Osteoblast (primary cell): ENCODE measurements around the gene GIT1. TPM values are rescaled to one million over a fixed set of nuclear protein-coding genes. Genes with fewer than 3 reads are reported as not detected.
A peak's percentile ranks its signal among the peaks of the same experiment; 100 is the strongest.

Source experiments
- DNase-seq: peaks from one replicate; pipeline ENCODE4 v3.0.0; 2011; ENCODE audit warnings: low spot score, mixed read lengths; ENCODE audit not compliant: insufficient read length; ENCODE audit errors: missing footprints
- H2AFZ ChIP-seq: 2 replicates; pipeline ENCODE4 v1.6.0; 2011; ENCODE audit warnings: mild to moderate bottlenecking, low read length
- H3K27ac ChIP-seq: 2 replicates; pipeline ENCODE4 v1.5.1; 2011; ENCODE audit warnings: mild to moderate bottlenecking, low read depth, low read length, moderate library complexity
- H3K27me3 ChIP-seq: 2 replicates; pipeline ENCODE4 v1.6.0; 2012; ENCODE audit warnings: mild to moderate bottlenecking, control low read depth, inconsistent platforms, low read length, moderate library complexity; ENCODE audit not compliant: insufficient read depth
- H3K36me3 ChIP-seq: 2 replicates; pipeline ENCODE4 v1.5.1; 2011; ENCODE audit warnings: mild to moderate bottlenecking, low read length, control low read depth, moderate library complexity; ENCODE audit not compliant: insufficient read depth
- H3K4me1 ChIP-seq: 2 replicates; pipeline ENCODE4 v1.5.1; 2011; ENCODE audit warnings: mild to moderate bottlenecking, low read length, control low read depth, moderate library complexity; ENCODE audit not compliant: insufficient read depth
- H3K4me2 ChIP-seq: 2 replicates; pipeline ENCODE4 v1.6.0; 2011; ENCODE audit warnings: mild to moderate bottlenecking, low read length; ENCODE audit not compliant: insufficient read depth
- H3K4me3 ChIP-seq: fragments of 200-600 bp; sonication (generic); 3 replicates; pipeline ENCODE4 v1.5.1; 2012; ENCODE audit warnings: mild to moderate bottlenecking, low read length, inconsistent platforms; ENCODE audit not compliant: insufficient read depth
- H3K79me2 ChIP-seq: 2 replicates; pipeline ENCODE4 v1.6.0; 2012; ENCODE audit warnings: mild to moderate bottlenecking, low read length, control low read depth, inconsistent platforms; ENCODE audit not compliant: insufficient read depth
- H3K9me3 ChIP-seq: 2 replicates; pipeline ENCODE4 v1.5.1; 2011; ENCODE audit warnings: low read depth, low read length, control low read depth
- H4K20me1 ChIP-seq: 2 replicates; pipeline ENCODE4 v1.6.0; 2012; ENCODE audit warnings: mild to moderate bottlenecking, low read length, control low read depth; ENCODE audit not compliant: insufficient read depth
- CTCF ChIP-seq: IDR thresholded peaks from 2 replicates; pipeline ENCODE4 v1.5.1; 2011; ENCODE audit warnings: mild to moderate bottlenecking, low read depth, low read length, moderate library complexity; ENCODE audit errors: extremely low read depth
- total RNA-seq: library from RNA; depleted of rRNA; stranded (reverse); fragments of >200 nt; gene quantifications from 2 replicates; pipeline ENCODE4 v1.2.3, GENCODE V29; 2012

Gene GIT1
- total RNA-seq, 1 donor: 34.4 TPM

GRCh38 chr17:29588017-29588561 lies 1.4 kb downstream of the GIT1 start:
- H2AFZ ChIP-seq: peak overlapping the region; percentile 62
- peaks cover 61% of the 10 kb centered on the region for H4K20me1 ChIP-seq
- H3K4me3 ChIP-seq: peak overlapping the region; percentile 91
- H3K27ac ChIP-seq: peak overlapping the region; percentile 61
- TF ChIP-seq CTCF: no peak
- H3K27me3 ChIP-seq: no peaks in the 10 kb centered on the region
- peak overlapping the region; percentile 95 for H3K4me2 ChIP-seq
- peaks cover 59% of the 10 kb centered on the region for H3K79me2 ChIP-seq
- H3K9me3 ChIP-seq: no peaks in the 10 kb centered on the region
- H3K36me3 ChIP-seq: no peaks in the 10 kb centered on the region
- peaks cover 46% of the 10 kb centered on the region for H3K4me1 ChIP-seq
- no peak for DNase-seq

- TF ChIP-seq CTCF: no peak
- H3K27me3 ChIP-seq: no peaks in the 10 kb centered on the region
- H3K79me2 ChIP-seq: peaks cover 64% of the 10 kb centered on the region
- H3K4me2 ChIP-seq: peak overlapping the region; percentile 95
- H4K20me1 ChIP-seq: peaks cover 66% of the 10 kb centered on the region
- no peaks in the 10 kb centered on the region for H3K9me3 ChIP-seq
- H3K4me3 ChIP-seq: peak overlapping the region; percentile 91
- H3K27ac ChIP-seq: no peak overlapping the region
- peaks cover 1% of the 10 kb centered on the region for H3K36me3 ChIP-seq
- peaks cover 43% of the 10 kb centered on the region for H3K4me1 ChIP-seq
- DNase-seq: no peak
- H2AFZ ChIP-seq: no peak overlapping the region
Measured at GRCh38 chr17:29587591-29587990, 1.9 kb downstream of the GIT1 start.

GRCh38 chr17:29586676-29587469 lies 2.6 kb downstream of the GIT1 start:
- H4K20me1 ChIP-seq: peaks cover 62% of the 10 kb centered on the region
- no peak overlapping the region for H2AFZ ChIP-seq
- H3K27ac ChIP-seq: no peak overlapping the region
- TF ChIP-seq CTCF: no peak
- peaks cover 8% of the 10 kb centered on the region for H3K36me3 ChIP-seq
- H3K4me3 ChIP-seq: no peak overlapping the region
- no peak for DNase-seq
- peaks cover 71% of the 10 kb centered on the region for H3K79me2 ChIP-seq
- peaks cover 36% of the 10 kb centered on the region for H3K4me1 ChIP-seq
- peak overlapping the region; percentile 95 for H3K4me2 ChIP-seq
- no peaks in the 10 kb centered on the region for H3K27me3 ChIP-seq
- no peaks in the 10 kb centered on the region for H3K9me3 ChIP-seq

DNA sequence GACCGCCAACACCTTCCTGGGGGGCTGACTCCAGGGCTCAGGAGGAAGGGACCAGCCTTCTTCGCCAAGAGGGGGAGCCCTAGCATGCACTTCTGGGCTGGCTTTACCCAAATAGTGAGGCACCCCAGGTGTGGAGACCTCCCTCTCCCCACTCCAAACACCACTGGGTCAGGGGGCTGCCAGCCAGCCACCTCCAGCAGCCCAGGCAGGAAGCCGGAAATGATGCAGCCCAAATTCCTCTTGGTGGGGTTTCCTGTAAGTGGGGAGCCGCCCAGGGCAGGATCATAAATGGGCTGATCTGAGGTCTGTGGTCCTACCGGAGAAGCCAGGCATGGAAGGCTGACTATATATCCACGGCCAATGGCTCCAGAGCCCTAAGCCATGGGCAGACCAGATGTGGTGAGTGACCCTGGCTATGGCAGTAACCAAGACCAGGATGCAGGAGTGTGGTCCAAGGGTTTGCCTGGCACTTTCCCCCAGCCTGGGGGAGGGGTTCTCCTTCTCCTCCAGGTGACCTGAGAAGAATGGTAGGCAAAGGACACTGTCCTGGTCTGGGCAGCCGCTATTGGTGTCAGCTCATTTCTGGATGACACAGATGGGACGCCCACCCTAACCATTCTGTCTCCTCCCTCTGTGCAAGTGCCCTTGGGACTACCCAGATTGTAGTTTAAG lies 4.2 kb downstream of the GIT1 start:
- Histone ChIP-seq H3K27ac (no peak overlapping the region), H3K4me3 (no peak overlapping the region), H2AFZ (no peak overlapping the region), H3K4me1 (peaks cover 19% of the 10 kb centered on the region), H3K9me3 (no peaks in the 10 kb centered on the region), H3K79me2 (peaks cover 80% of the 10 kb centered on the region), H4K20me1 (peaks cover 62% of the 10 kb centered on the region), H3K27me3 (no peaks in the 10 kb centered on the region), H3K36me3 (peaks cover 13% of the 10 kb centered on the region), H3K4me2 (no peak overlapping the region)
- DNase-seq: peak; percentile 88
- peak; percentile 31 for TF ChIP-seq CTCF
